GM21423 (cell line): ENCODE measurements around the gene TMEM154.

Experiments
- ATAC-seq: cut with Tn5 transposase; IDR thresholded peaks from one replicate; pipeline ENCODE4 v1.9.1; 2021; ENCODE audit warnings: mild to moderate bottlenecking, moderate library complexity; ENCODE audit not compliant: unreplicated experiment

TMEM154 gene

DNA sequence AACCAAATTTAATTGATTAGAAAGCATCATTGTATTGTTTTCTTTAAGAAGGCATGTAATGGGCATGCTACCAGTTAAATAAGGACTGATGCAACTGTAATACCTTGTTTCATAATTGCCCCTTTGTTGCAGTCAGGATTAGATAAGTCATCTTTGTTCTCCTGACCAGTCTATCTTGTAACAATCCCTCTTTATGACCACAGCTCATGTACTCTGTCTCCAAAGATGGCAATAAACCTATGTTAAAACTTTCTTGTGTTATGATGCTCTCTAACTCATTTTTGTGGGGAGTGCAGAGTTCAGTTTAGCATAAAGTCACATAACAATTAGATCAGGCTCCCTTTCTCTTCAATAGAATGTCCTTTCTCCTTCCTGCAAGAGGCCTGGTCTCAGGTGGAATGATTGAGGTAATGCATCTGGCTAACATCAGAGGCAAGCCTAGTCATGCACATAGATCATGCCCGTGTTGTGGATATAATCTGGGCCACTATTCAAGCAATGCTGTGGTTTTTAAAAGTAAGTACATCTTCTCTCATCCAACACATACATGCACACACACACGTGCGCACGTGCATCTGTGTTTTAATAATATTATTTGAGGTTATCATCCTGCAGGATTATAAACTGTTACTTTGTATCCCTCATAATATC lies 45.6 kb downstream of the TMEM154 start:
- ATAC-seq = no peak

DNA sequence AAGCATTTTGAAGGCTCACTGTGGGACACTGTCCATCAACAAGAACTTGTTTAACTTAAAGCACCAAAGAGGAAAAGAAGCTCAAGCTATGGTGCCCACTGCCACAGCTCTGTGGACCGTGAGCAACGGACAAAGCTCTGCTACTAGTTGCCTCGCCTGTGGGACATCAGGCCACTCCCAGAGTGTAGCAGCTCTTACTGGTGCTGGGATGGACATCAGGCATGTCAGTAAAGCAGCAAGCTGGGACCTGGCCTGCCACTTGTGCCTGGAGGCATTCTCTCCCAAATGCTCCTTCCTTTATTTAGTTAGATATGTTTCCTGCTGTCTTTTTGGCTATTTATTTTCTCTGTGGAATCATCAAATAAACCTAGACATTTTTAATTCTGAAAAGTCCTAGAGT lies 46.7 kb downstream of the TMEM154 start:
- no peak for ATAC-seq

DNA sequence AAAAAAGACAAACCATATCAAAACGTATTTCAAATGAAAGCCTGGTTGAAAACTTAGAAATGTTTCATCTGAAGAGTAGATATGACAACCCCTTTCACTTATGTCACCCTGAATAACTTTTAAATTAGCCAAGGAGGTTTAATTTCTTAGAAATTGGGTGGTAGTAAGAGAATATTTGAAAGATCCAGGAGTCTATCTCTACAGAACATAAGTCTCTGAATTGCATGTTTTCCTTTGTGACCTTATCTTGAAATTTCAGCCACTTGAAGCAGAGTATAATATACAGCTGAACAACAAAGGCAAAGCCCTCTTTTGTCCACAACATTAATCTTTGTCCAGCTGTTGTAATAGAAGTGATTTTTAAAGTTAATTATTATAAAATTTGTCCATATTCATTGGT lies 49.5 kb downstream of the TMEM154 start:
- no peak for ATAC-seq

DNA sequence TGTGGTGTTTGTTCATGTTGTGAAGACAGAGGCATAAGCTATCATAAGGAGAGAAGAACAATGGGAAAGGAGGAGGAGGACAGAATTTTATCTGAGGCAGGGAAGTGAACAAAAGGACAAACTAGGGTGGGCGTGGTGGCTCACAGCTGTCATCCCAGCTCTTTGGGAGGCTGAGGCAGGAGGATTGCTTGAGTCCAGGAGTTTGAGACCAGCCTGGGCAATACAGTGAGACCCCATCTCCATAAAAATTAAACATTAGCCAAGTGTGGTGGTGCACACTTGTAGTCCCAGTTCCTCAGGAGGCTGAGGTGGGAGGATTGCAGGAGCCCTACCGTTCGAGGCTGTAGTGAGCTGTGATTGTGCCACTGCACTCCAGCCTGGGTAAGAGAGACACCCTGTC lies 49.9 kb downstream of the TMEM154 start:
- ATAC-seq = no peak

DNA sequence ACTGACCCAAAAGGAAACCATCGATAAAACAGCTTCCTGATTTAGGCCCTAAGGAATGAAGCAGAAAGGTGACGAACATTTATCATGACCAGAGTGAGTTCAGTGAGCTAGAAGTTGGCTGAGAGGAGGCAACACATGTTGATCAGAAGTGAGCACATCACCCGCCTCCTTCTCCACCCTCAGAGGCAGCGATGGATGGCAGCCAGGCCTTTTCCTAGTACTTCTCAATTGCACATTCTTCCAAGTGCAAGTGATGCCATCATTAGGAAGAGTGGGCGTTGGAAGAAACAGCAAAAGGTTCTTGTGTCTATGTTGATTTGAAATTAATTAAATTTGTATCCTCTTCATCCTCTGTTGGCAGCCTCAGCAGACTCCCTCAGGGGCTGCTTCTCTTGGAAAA lies 51.7 kb downstream of the TMEM154 start:
- ATAC-seq = no peak

DNA sequence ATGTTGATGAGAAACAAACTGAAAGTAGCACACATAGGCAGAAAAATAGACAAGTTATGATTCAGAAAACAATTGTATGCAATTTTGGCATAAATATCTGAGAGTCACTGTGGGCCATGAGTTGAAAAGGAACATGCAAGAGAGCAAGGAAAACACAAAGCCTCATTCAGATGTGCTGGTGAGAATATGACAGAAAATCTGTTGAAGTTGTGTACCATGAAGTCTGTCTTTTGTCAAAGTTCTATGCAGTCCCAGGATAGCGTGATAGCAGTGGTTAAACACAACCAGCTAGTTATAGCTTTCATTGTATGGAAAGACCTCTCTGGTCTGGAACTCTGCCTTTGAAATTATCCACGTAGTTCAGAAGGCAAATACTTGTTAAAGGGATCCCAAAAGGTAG lies 53.0 kb downstream of the TMEM154 start:
- no peak for ATAC-seq

DNA sequence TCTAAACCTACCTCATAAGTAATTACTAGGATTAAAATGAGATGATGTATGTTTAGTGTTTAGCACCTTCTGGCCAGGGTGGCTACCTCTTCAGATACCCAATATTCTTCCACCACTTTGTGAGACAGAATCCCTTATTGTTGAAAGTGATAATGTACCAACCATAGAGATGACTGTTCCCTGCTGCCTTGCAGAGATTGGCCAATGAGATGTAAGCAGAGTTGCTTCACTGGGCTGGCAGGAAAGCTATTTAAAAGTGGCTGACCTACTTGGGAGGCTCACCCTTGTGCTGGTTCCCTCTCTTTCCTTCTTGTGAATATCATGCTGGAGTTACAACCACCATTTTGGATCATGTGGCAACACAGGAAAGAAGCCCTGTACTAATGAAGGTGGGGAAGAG lies 58.9 kb downstream of the TMEM154 start:
- ATAC-seq = no peak

DNA sequence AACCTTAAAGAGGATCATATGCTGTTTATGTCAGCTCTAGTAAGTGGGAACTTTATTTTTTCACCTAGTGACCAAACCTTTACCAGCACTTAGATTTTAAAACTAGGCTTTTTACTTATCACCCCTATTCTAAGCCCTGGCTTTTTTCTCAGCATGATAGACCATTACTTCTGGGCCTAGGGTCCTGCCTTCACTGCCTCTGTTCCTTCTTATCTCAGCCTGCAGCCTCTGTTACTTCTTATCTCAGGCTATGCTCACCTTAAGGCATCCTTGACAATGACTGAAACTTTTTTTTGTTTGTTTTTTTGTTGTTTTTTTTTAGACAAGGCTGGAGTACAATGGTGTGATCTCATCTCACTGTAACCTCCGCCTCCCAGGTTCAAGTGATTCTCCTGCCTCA lies 59.6 kb downstream of the TMEM154 start:
- ATAC-seq = no peak

DNA sequence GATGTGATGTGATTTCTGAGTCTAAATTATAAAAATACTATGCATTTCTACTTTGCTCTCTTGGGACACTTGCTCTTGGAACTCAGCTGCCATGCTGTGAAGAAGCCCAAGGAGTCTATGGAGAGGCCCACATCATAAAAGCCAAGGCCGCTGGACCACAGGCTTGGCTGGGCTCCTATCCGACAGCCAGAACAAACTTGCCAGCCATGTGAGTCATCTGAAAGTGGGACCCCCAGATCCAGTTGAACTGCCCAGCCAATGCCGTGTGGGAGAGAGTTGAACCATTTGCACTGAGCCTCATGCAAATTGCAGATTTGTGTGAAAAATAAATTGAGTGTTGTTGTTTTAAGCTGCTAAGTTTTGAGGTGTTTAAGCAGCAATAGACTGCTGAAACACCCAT lies 60.2 kb downstream of the TMEM154 start:
- ATAC-seq = no peak

DNA sequence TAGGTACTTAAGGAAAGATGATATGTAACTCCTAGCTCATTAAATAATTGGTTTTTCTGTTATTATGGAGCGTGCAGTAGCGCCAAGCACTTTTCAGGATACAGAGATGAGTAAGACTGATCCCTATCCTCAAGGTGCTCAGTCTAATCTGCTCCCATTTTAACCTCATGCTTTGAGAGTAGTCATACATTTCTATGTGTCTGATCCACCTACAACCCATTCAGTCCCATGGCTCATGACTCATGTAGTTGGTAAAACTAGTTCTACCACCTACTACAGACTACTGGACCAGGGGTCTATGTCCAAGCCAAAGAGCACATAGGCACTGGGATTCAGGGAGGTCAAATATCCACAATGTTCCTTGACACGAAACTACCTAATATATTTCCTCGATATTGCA lies 60.8 kb downstream of the TMEM154 start:
- ATAC-seq = no peak

DNA sequence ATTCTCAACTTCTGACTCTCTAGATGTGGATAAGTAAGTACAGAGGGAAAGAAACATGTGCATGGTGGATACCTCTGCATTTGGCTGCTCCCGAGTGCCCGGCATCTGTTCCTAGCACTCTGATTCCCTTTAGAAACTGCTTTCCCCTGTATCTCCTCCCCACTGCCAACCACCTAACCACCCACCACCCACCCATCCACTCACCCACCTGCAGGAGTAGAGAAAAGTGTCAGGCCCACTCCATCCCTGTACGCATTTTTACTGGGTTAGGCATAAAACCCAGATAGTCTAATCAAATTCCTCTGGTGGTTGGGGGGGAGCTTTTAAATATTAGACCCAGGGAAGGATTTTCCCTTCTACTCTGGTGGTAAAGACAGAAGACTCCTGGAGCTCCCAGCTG lies 63.0 kb downstream of the TMEM154 start:
- ATAC-seq = no peak

DNA sequence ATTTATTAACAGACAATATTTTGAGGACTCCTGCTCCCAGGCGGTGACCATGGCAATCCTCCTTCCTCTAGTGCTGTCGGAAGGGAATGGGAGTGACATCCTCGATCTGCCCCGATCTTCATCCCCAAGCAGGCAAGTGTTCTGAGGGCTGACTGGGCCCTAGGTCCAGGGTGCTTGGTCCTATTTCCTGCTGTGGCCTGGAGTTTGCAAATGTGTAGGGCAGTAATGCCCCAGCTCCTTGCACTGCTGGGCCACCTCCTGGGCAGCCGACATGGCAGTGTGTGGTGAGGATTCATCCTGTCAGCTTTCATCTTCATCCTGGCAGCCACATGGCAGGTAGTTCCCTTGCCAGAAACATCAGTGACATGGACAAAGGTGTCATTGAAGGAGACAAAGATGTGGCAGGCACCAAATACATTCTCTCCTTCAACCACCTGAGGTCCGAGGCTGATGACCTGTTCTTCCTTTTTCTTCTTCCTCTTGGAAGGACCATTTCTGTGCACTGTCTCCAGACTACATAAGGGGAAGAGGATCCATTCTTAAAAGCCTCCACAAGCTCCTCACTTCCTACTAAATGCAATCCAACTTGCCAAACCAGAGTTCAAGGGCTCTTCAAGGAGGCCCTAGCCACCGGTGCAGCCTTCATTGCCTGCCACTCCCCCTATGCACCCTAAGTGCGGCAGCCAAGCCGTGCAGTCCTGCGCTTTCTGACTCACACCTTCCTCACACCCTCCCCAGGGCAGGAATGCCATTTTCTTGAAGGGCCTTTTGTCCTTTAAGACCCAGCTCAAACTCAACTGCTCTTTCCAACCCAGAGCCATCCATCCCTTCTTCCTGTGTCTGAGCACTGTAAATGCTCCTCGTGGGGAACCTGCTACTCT lies 65.7 kb downstream of the TMEM154 start:
- ATAC-seq = no peak

DNA sequence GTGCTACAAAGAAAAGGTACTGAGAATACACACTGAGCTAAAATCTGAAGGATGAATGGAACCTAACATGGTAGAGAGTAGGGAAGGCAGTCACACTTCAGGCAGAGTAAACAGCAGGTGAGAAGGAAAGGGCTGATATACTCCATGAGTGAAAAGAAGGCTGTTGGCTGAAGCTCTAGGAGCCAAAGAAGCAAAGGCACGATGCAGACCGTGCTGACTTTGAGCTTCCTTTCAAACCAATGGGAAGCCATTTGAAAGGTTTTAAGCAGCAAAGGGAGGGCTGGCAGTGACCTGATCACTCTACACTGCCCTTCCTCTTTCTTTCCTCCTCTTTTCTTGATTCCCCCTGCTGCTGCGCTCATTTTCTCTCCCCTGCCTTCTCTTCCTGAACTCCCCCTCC lies 66.4 kb downstream of the TMEM154 start:
- no peak for ATAC-seq

DNA sequence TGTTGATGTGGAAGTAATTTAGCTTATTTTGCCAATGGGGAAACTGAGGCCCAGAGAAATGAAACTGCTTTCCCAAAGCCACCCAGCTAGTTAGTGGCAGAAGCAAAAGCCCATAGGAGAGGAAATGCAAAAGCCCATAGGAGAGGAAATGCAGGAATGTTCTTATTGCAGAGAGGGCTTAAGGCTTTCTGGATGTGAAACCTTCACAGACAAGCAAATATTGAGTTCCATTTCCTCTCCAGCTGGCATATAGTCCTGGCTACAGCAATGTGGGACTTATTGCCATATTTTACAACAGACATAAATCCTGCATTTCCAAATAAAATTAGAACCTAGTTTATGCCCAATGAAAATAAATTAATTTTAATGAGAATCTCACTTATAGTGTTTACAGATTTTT lies 69.7 kb downstream of the TMEM154 start:
- no peak for ATAC-seq

DNA sequence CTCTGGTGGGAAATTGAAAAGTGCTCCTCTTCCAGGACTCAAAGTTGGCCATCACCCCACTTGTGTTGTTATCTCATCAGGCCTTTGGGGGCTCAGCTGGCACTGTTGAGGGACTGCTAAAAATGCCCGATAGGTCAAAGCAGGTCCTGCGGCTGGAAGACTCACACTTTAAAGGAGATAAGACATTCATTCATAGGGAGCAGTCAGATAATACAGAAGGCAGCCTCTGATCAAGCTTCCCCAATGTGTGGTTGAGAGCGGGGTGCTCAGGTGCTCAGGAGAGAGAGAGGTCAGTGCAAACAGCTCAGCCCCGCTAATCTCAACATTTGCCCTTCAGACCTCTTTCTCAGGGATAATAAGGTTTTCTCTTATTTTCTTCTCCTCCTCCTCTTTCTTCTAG lies 70.3 kb downstream of the TMEM154 start:
- no peak for ATAC-seq

DNA sequence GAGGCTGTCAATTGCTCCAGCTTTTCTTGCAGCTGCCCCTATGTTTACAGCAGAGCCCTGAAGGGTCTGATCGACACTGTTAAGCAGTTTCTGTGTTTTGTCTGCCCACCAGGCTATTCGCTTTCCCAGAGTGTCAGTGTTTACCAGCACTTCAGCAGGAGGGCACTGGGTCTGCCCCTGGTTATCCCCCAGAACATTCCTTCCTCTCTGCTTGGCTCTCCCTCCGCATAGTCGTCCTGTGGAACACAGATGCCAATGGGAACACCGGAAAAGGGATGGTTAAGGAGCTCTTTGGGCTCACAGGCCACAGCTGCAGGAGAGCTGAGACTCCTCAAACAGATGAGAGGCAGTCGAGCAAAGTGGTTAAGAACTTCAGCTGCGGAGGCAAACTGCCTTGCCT lies 72.6 kb downstream of the TMEM154 start:
- no peak for ATAC-seq

DNA sequence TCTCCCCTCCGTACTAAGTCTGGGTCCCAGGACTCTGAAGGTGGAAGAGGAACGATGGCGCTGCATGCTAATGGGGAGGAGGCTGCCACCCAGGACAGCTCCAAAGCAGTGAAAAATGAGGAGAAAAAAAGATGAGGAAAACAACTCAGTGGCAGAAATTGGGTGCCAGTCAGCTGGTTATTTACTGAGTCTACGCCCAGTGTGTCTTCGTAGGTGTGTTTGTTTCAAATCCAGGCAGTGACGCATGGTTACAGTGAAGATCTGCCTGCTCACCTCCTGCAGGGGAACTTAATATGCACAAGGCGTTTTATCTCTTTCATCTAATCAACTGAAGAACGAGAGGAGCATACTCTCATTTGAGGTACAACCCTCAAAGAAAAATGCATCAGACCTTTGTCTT lies 73.0 kb downstream of the TMEM154 start:
- ATAC-seq = no peak

DNA sequence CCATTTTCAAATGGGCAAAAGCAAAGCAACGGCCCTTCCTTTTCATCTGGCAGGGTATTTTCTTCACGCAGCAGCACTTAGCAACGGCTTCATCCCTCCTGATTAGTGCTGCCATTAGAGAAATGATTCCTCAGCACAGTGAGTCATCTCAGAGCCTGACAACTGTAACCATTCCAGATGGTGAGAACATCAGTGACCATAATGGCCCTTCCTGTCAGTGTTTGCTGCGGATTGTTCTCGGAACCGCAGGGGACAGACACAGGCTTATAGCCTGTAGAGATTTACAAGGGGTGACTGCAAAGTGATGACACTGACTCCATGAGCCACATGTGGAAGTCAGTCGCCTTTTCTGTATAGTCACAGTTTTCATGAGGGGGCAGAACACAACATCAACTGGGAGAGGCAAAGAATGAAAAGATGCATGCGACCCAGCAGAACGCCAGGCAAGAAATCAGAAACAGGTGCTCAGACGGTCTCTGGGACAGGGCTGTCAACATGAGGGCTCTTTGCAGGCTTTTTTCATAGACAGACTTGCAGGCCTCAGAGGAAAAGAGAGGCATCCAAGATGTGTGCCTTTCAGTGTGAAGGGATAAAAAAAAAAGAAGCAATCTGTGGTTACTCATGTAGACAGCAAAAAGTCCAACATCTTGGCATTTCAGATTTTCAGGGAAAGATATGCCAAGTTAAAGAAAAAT lies 74.0 kb downstream of the TMEM154 start:
- ATAC-seq = no peak

DNA sequence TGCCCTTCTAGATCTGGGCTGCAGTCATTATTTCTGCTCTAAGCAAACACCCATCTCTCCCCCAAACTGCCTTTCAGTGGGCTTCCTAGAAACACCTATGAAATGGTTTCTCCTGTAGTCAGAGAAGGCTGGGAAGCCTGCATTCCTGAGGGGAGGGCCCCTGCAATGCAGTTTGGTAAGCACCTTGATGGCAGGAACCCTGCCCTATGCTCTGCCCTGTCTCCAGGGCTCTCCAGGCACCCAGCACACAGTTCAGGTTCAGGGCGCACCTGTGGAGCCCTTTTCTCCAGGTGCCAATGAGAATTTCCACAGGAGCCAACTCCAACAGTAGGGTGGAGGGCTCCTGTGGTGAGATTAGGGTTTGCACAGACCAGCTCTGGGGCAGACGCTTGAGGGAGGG lies 74.8 kb downstream of the TMEM154 start:
- no peak for ATAC-seq

DNA sequence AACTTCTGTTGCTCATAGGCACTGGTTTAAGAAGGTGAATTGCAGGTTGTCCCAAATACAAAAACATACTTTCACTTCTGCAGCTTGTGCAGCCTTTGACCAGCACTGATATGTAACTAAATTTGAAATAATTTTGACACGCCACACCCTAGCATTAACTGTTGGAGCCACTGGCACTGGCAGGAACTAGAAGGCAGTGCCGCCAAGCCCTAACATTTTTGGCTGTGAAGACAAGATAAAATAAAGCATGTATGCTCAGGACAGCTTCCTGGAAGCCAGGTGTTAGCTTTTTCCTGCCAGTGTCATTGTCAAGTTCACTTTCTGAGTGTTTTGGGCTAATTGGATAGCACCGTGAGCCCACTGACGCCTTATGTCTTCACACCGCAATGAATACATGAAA lies 78.6 kb downstream of the TMEM154 start:
- ATAC-seq = no peak

DNA sequence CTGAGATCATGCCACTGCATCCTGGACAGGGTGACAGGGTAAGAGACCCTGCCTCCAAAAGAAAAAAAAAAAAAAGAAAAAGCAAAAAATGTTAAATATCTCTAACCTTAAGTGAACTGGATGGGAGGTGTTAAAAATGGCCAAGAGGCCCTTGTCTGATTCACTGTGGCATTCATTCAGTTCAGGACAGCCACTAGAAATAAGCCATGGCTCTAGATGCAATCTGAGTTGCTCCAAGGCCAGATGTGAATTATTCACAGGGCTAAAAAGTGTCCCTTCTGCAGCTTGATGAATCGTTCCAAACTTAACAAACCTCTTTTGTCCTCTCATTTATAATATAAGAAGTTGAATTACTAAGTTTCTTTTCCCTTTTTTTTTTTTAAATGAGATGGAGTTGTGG lies 80.2 kb downstream of the TMEM154 start:
- no peak for ATAC-seq

DNA sequence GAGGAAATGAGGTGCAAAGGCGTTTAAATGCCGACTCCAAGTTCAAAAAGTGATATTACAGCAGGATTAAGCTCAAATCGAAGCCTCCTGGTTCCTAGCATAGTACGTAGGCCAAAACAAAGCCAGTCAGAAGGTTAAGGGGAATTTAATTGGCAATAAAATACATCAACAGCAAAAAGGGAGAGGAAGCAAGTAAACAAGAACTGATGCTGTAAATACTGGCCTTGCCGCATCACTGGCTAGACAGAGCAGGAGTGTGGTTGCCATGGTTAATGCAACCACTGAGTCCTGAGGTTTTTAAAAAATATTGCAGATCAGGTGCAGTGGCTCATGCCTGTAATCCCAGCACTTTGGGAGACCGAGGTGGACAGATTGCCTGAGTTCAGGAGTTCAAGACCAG lies 80.7 kb downstream of the TMEM154 start:
- ATAC-seq = no peak
